Measurements from ENCODE around the gene EOMES. TPM values are rescaled to one million over a fixed set of nuclear protein-coding genes. Genes with fewer than 3 reads are reported as not detected.

The EOMES gene
- total and polyA plus RNA-seq, 2 of the 8 experiments (the other 6 are each of a cell fraction or from before 2014, with no cell fraction given) = 0.09 to 0.47 TPM

DNA sequence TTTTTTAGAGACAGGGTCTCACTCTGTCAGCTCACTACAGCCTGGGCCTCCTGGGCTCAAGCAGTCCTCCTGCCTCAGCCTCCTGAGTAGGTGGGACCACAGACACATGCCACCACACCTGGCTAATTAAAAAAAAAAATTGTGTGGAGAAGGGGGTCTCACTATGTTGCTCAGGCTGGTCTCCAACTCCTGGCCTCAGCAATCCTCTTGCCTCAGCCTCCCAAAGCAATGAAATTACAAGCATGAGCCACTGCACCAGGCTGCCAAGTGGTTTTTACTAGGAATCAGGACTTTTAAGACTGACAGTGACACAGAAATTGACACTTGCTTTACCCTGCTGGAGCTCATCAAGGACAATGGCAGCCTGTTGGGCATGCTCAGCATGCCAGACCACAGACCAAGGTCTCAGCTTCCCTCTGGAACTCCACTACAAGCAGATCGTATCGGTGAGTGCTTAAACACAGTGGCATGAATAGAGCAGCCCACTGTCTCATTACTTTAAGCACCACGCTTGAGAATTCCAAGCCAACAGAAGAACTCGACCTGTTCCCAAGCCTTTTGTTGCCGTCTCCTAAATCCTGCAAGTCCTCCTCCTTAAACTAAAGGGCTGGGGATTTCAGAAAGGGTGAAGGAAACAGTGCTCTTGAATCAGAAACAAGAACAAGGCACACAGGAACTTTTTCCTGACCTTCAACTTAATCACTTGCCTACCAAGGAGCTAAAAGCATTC lies 41.4 kb downstream of the EOMES start:
- ChIA-PET CTCF (ENCODE audit: partially characterized antibody) (interaction anchor here (0.6 to 5.9 kb wide), 43 partner anchors 9 to 644 kb away, joined by 3 to 39 read pairs (median 4); partner anchors contain the start of gene SLC4A7), POLR2A (ENCODE audit: partially characterized antibody) (interaction anchor here (1.0 to 1.8 kb wide), 5 partner anchors 15 to 197 kb away, joined by 3 to 8 read pairs (median 7); partner anchors contain the start of gene SLC4A7)
- Histone ChIP-seq H4K20me1 (replicated peaks in 1 of 2; ENCODE audit: control insufficient read depth in 1 of 2, insufficient read depth in 2 of 2, low read length in 2 of 2) (no peaks in the 10 kb centered on the region), H4K8ac (ENCODE audit: extremely low read depth, insufficient read depth, low read length) (no peak overlapping the region), H3K18ac (ENCODE audit: extremely low read depth, low read length) (peak overlapping the region; percentile 49; the same call in 1 of the 2 replicates), H4K91ac (replicated peaks; ENCODE audit: insufficient read length, low read length) (peak overlapping the region; percentile 61), H3K27me3 (replicated peaks in 1 of 4; ENCODE audit: control insufficient read depth in 3 of 4, extremely low read depth in 1 of 4, insufficient read depth in 3 of 4, low read length in 3 of 4) (no peaks in the 10 kb centered on the region), H3K79me1 (ENCODE audit: low read depth, low read length) (no peaks in the 10 kb centered on the region), H3K23me2 (ENCODE audit: low read depth, low read length) (no peaks in the 10 kb centered on the region), H3K56ac (replicated peaks; ENCODE audit: insufficient read length, low read depth, low read length) (no peak overlapping the region), H2AK5ac (ENCODE audit: low read depth, low read length) (no peak overlapping the region), H3K23ac (ENCODE audit: insufficient read length) (no peak overlapping the region), H3K4me1 (replicated peaks in 1 of 4; ENCODE audit: control insufficient read depth in 3 of 4, insufficient read depth in 4 of 4, low read length in 3 of 4) (peaks cover 0 to 7% (median 1%) of the 10 kb centered on the region in 4 experiments; a peak in 2 of 7 replicates), H3K14ac (ENCODE audit: insufficient read length) (no peak overlapping the region), H3K9me3 (ENCODE audit: insufficient read depth in 2 of 2, low read depth in 1 of 2, low read length in 1 of 2) (no peaks in the 10 kb centered on the region), H4K5ac (ENCODE audit: insufficient read length, low read depth, low read length) (no peak overlapping the region), H2BK5ac (ENCODE audit: low read depth, low read length) (peak overlapping the region; percentile 78; the same call in 1 of the 2 replicates), H3K4ac (replicated peaks; ENCODE audit: insufficient read length, low read depth, low read length) (no peak overlapping the region), H3K9ac (replicated peaks in 1 of 4; ENCODE audit: extremely low read depth in 1 of 4, low read depth in 3 of 4, low read length in 3 of 4) (peak overlapping the region in 2 of 4 experiments; percentile 31 to 52; a peak in 3 of 7 replicates), H2AFZ (ENCODE audit: low read length) (peak overlapping the region; percentile 77), H2BK20ac (ENCODE audit: low read length) (peak overlapping the region; percentile 73), H3K4me2 (ENCODE audit: insufficient read depth in 1 of 2, low read depth in 2 of 2, low read length in 2 of 2) (peak overlapping the region; percentile 54 to 67), H2BK15ac (ENCODE audit: low read length) (no peak overlapping the region), H3K79me2 (ENCODE audit: control insufficient read depth in 1 of 2, insufficient read depth in 2 of 2, low read length in 2 of 2) (no peaks in the 10 kb centered on the region), H2BK12ac (ENCODE audit: low read depth, low read length) (peak overlapping the region; percentile 75), H3K4me3 (ENCODE audit: extremely low read depth in 1 of 4, insufficient read depth in 2 of 4, low read depth in 3 of 4, low read length in 4 of 4) (peak overlapping the region in 3 of 4 experiments; percentile 23 to 42 (median 24); a peak in 4 of 8 replicates), H3K36me3 (ENCODE audit: control insufficient read depth in 2 of 4, insufficient read depth in 4 of 4, low read length in 3 of 4) (no peaks in the 10 kb centered on the region), H3K27ac (ENCODE audit: low read depth, low read length) (peak overlapping the region; percentile 58), H2BK120ac (replicated peaks; ENCODE audit: low read depth, low read length) (no peak overlapping the region)
- WGBS, 2 experiments (ENCODE audit: extremely low coverage in 1 of 2, insufficient coverage in 1 of 2, insufficient read length in 1 of 2, insufficient replicate concordance in 2 of 2, low coverage in 1 of 2, low lambda C conversion rate in 2 of 2, missing lambda C conversion rate in 1 of 2) = 11% methylated on average over 5 of the region's 5 CpGs; no CpG with 5 or more reads in 1 of the 2 experiments
- DNase-seq (ENCODE audit: low read depth in 1 of 2, low spot score in 2 of 2) (peak; percentile 39 to 58), FAIRE-seq (peak; percentile 82)
- TF ChIP-seq YY1 (IDR thresholded peaks at IDR 0.05; ENCODE audit: low read depth, low read length) = 0 out of 2 replicates have a peak, but pooled peaks have one; percentile 41
- TF ChIP-seq SIN3A (conservative IDR thresholded peaks at IDR 0.05 in 1 of 2, IDR thresholded peaks at IDR 0.05 in 1 of 2; ENCODE audit: low read depth in 1 of 2, low read length in 2 of 2) = peak; percentile 65 to 69; a peak in 2 of 4 replicates
- peak; percentile 89 for TF ChIP-seq ASH2L (IDR thresholded peaks at IDR 0.05; ENCODE audit: low read length)
- peak; percentile 76; the same call in 1 of the 2 replicates for TF ChIP-seq KDM1A (IDR thresholded peaks at IDR 0.05; ENCODE audit: borderline replicate concordance, low read length)
- TF ChIP-seq BRCA1 (IDR thresholded peaks at IDR 0.05; ENCODE audit: low read depth, low read length) = no peak
- no peak for TF ChIP-seq NRF1 (IDR thresholded peaks at IDR 0.05; ENCODE audit: low read depth, low read length)
- TF ChIP-seq, protein P1, sequence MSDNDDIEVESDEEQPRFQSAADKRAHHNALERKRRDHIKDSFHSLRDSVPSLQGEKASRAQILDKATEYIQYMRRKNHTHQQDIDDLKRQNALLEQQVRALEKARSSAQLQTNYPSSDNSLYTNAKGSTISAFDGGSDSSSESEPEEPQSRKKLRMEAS (IDR thresholded peaks at IDR 0.05) = peak; percentile 49; the same call in 1 of the 2 replicates
- 0 out of 2 replicates have a peak, but pooled peaks have one; percentile 4 for TF ChIP-seq TEAD4 (IDR thresholded peaks at IDR 0.05; ENCODE audit: low read depth, low read length)
- TF ChIP-seq, protein P2, sequence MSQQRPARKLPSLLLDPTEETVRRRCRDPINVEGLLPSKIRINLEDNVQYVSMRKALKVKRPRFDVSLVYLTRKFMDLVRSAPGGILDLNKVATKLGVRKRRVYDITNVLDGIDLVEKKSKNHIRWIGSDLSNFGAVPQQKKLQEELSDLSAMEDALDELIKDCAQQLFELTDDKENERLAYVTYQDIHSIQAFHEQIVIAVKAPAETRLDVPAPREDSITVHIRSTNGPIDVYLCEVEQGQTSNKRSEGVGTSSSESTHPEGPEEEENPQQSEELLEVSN (IDR thresholded peaks at IDR 0.05) = no peak
- TF ChIP-seq RBBP5 (IDR thresholded peaks at IDR 0.05; ENCODE audit: borderline replicate concordance, low read depth, low read length) = 0 out of 2 replicates have a peak, but pooled peaks have one; percentile 66

All from H1 (cell line).